GM12865 (cell line): ENCODE results near the gene PACS2.
"Not testable (repeated sequence)": the region's sequence is repeated elsewhere in the genome, so short reads cannot be mapped to it uniquely, and the experiment has no call there.

Experiments used
- DNase-seq: peaks from one replicate; pipeline ENCODE4 v3.0.0; 2010; ENCODE audit warnings: low read depth
- H3K4me3 ChIP-seq: 2 replicates; pipeline ENCODE4 v1.5.1; 2011; ENCODE audit warnings: mild to moderate bottlenecking, low read depth, low read length, control low read depth
- CTCF ChIP-seq: IDR thresholded peaks from 2 replicates; pipeline ENCODE4 v1.5.1; 2011; ENCODE audit warnings: low read length, control low read depth, low read depth, inconsistent platforms; ENCODE audit not compliant: insufficient read depth; ENCODE audit errors: missing control alignments

The PACS2 gene

GRCh38 chr14:105282098-105282725 lies 32.3 kb upstream of the PACS2 start:
- no peak overlapping the region for H3K4me3 ChIP-seq
- TF ChIP-seq CTCF: no peak
- no peak for DNase-seq

GRCh38 chr14:105283028-105283427 lies 31.5 kb upstream of the PACS2 start:
- no peak for DNase-seq
- TF ChIP-seq CTCF: no peak
- no peak overlapping the region for H3K4me3 ChIP-seq

- TF ChIP-seq CTCF: no peak
- no peak for DNase-seq
- no peak overlapping the region for H3K4me3 ChIP-seq
These were observed 30.6 kb upstream of the PACS2 start for GRCh38 chr14:105283899-105284298.

- no peak overlapping the region for H3K4me3 ChIP-seq
- no peak for TF ChIP-seq CTCF
- no peak for DNase-seq
These were observed 29.4 kb upstream of the PACS2 start for GRCh38 chr14:105285174-105285573.

GRCh38 chr14:105286759-105287144 lies 27.8 kb upstream of the PACS2 start:
- DNase-seq: no peak
- TF ChIP-seq CTCF: no peak
- no peak overlapping the region for H3K4me3 ChIP-seq

- no peak for TF ChIP-seq CTCF
- DNase-seq: no peak
- no peak overlapping the region for H3K4me3 ChIP-seq
These were observed 27.1 kb upstream of the PACS2 start for GRCh38 chr14:105287249-105288102.

GRCh38 chr14:105288936-105289335 lies 25.6 kb upstream of the PACS2 start:
- H3K4me3 ChIP-seq, DNase-seq: not testable (repeated sequence)
